HG03520 (cell line): ENCODE results near the gene RFLNA.

ENCODE experiments used
- ATAC-seq: cut with Tn5 transposase; IDR thresholded peaks from one replicate; pipeline ENCODE4 v1.9.1; 2021; ENCODE audit warnings: mild to moderate bottlenecking, moderate library complexity; ENCODE audit not compliant: unreplicated experiment

RFLNA gene

GRCh38 chr12:124302807-124303578 is 8.1 kb downstream of the RFLNA start:
- no peak for ATAC-seq

- no peak for ATAC-seq
Measured at GRCh38 chr12:124303579-124304313, 8.9 kb downstream of the RFLNA start.

DNA sequence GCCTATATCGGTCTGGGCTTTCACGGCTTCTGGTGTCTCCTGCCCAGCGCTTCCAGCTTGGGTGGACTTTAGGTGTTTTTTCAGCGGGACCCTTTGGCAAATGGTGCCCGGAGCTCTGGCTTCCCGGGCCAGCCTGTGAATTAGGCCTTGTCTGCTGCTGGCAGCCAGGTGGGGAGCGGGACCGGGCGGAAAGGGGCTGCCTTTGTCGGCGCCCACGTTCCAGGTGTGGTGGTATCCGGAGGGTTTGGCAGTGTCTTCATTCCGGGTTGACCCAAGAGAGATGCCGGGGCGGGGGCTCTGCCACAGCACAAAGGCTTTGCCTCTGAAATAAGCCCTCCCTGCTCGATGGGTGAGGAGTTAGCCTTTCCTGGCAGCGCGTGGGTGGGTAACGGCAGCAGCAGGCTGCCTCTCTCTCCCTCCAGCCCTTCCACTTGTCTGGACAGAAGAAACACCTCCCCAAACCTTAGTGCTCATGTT is 9.5 kb downstream of the RFLNA start:
- no peak for ATAC-seq

DNA sequence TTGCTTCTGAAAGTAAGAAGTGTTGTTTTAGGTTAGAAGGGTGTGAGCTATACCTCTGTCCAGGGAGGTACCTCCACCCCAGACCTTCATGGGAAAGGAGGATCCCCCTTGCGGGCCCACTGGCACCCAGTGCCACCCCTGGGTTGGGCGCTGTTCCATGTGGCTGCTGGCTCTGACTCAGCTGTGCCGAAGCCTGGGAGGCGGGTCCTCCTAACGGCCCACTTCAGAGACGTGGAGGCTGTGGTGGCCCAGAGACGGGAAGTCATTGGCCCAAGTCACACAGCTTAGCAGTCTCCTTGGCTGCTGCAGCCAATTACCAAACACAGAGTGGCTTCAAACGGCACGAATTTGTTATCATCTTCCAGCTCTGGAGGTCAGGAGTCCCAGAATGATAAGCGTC is 10.2 kb downstream of the RFLNA start:
- ATAC-seq, result no peak

- no peak for ATAC-seq
Measured at GRCh38 chr12:124305776-124306685, 11.1 kb downstream of the RFLNA start.

DNA sequence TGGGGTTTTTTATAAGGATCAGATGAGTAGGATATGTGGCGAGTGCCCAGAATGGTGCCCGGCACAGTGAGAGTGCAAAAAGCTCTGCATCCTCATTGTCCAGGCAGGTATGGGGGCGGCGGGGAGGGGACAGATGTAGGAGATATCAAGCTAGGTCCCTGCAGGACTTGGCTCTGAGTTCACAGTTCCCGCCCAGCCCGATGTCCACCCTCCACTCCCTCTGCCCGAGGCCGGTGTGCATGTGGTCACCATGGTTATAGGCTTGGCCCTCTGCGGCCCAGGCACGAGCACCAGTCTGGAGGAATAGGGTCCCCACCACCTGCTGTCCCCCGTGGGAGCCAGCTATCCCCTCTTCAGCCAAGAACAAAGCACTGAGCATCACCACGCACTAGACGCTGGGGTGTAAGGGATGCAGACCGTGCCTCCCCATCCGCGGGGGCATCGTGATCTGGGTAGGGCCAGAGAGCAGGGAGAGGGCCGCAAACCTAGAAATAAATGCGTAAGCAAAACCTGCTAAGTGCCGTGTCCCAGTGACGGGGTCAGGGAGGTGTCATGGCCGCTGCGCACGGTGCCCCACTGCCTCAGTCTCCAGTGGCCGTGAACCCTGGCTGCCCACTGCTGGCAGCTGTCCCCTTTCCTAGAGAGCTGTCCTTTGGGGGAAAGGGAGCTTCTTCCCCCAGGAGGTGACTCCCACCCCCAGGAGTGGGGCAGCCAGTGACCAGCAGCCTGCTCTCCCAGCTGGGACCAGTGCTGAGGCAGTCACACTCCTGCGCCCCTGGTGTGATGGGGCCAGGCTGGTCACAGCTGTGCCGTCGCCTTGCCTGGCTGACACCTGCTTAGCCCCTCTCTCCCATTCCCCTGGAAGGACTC is 12.0 kb downstream of the RFLNA start:
- ATAC-seq, result no peak

DNA sequence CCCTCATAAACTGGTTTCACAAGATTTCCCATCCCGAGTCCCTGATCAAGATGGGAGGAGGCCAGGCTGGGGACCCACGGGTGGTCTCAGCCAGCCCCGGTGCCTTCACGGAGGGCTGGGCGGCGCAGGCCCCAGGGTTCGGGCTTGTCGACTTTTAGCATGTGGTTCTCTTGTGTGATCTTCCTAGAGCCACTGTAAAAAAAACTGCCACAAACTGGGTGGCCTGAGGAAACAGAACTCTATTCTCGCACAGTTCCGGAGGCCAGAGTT is 12.6 kb downstream of the RFLNA start:
- ATAC-seq, result no peak

DNA sequence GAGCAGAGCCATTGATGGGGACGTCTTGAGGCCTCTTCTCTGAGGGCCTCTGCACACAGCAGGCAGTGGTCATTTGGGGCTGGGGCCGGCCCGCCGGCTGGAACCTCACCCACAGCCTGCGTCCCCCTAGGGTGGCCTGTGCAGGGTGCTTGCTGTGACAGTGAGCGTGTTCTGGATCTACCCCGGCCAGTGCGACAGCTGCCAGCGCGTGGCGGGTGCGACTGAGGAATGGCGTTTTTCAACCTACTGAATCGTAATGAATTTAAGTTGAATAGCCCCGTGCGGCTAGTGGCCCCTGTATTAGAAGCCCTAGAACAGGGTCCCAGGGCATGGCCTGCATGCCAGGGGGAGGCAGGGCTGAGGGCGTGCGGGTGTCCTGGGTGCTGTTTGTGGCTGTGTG is 13.8 kb downstream of the RFLNA start:
- no peak for ATAC-seq

GRCh38 chr12:124309231-124309630 is 14.3 kb downstream of the RFLNA start:
- no peak for ATAC-seq

DNA sequence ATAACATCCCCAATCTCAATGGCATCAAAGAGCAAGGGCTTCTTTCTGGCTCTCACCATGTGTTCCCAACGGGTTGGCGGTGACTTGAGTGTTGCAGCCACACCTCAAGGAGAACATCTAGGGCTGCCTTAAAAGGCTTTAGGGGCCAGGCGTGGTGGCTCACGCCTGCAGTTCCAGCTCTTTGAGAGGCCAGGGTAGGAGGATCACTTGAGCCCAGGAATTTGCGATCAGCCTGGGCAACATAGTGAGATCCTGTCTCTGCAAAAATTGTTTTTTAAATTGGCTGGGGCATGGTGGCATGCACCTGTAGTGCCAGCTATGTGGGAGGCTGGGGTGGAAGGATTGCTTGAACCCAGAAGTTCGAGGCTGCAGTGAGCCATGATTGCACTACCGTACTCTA is 14.9 kb downstream of the RFLNA start:
- no peak for ATAC-seq

- ATAC-seq, result no peak
Measured at GRCh38 chr12:124310178-124310577, 15.3 kb downstream of the RFLNA start.

DNA sequence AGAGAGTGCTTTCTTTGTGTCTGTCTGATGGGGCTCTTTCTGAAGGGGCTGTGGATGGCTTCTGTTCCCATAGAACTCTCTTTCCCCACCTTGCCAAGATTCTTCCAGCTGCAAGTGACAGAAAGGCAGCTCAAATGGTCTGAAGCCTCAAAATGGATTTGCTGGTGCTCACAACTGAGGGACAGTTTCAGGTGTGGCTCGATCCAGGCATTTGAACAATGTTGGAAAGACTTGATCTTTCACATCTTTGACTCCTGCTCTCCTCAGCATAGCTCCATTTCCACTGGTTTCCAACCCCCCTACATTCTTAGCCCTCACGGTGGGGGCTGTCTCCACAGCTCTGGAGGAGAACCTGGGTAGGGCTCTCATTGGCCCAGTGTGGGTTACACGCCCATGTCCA is 15.9 kb downstream of the RFLNA start:
- no peak for ATAC-seq

- no peak for ATAC-seq
Measured at GRCh38 chr12:124311292-124312109, 16.6 kb downstream of the RFLNA start.

GRCh38 chr12:124312601-124313000 is 17.7 kb downstream of the RFLNA start:
- no peak for ATAC-seq

DNA sequence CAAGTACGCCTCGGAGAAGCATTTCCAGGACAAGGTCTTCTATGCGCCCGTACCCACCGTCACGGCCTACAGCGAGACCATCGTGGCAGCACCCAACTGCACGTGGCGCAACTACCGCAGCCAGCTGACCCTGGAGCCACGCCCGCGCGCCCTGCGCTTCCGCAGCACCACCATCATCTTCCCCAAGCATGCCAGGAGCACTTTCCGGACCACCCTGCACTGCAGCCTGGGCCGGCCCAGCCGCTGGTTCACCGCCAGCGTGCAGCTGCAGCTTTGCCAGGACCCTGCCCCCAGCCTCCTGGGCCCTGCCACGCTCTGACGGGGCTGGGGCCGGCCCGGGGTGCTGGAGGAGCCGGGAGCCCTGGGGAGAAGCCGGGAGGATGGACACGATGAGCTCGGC is 19.3 kb downstream of the RFLNA start:
- no peak for ATAC-seq

- no peak for ATAC-seq
Measured at GRCh38 chr12:124314766-124315165, 19.9 kb downstream of the RFLNA start.

DNA sequence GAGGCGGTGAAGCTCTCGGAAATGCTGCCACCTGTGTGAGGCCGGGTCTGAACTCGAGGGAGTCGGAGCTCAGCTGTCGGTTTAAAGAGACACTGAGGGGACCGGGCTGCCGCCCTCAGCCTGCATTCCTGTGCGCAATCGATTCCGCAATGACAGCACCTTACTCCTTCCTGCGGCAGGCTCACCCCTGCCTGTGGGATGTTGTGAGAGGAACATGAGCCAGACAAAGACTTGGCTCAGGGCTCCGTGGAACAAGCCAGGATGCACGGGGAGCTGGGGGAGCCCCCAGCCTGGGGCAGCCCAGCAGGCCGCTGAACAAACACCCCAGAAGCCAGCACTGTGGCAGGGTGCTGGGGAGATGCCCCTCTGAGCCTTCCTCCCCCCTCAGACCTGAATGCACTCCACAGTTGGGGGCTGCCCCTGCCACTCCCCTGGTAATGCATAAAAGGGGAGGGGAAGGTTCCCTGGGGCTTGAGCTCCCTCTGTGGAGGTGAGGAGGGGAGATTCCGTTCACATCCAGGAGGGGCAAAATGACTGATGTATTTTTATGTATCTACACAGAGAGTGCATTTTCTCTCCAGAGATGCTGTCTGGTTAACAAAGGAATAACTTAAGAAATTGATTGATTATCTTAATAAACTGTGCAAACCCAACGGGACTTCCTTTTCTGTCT is 20.6 kb downstream of the RFLNA start:
- ATAC-seq, result no peak

DNA sequence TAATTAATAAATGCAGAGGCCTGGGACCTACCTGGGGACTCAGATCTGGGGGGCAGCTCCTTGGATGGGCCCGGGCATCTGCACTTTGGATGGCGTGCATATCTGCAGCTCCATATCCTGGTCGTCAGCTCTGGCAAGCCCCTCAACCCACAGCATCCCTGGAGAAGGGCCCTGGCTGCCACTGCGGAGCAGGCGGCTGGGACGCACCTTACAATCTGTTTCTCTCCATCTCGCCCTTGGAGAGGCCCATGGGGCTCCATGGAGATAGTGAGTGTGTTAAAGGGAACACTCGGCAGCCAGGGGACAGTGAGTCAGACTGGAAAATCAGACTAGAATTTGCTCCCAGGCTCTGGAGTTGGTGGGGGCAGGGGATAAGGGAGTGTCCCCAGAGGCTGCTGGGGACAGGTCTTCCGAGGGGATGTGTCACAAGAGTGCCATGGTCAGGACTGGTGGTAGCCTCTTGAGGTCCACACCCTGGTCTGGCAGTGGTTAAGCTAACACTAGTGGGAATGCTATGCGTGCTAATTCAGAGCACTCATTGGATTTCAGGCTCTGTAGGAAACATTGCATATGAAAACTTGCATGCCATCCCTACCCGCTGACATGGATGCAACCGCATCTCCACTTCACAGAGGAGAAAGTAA is 21.5 kb downstream of the RFLNA start:
- ATAC-seq, result no peak

DNA sequence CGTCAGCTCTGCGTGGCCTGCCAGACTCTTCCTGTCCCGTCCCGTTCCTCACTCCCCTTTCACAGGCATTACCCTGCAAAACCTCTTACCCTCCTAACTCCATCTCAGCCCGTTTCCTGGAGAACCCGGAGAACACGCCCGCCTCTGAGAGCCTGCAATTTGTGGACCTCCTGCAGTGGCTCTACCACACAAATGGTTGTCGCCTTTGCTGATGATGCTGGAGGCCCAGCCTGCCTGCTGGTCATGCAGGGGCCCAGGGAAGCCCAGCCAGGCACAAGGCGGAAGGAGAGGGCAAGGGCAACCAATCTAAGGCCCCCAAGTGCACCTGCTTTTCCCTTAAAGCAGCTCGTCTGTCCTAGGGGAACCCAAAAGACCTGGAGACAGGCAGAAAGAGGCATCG is 22.5 kb downstream of the RFLNA start:
- no peak for ATAC-seq
